HepG2 (cell line): ENCODE results near the gene PRR19. TPM values are rescaled to one million over a fixed set of nuclear protein-coding genes. Genes with fewer than 3 reads are reported as not detected.

Experiments used
- HHEX ChIP-seq: IDR thresholded peaks from 2 replicates; pipeline ENCODE4 v1.6.1; 2016; ENCODE audit warnings: control low read depth
- HNRNPL ChIP-seq: fragments of 200-400 bp; formaldehyde crosslinking; IDR thresholded peaks from 2 replicates; pipeline ENCODE4 v1.6.1; 2017; ENCODE audit warnings: mild to moderate bottlenecking, low read depth, low read length
- NCOA5 ChIP-seq: sonication (generic); formaldehyde crosslinking; IDR thresholded peaks from 2 replicates; pipeline ENCODE4 v1.4.0; 2020; ENCODE audit warnings: missing genetic modification reagents
- PAF1 ChIP-seq: IDR thresholded peaks from 2 replicates; pipeline ENCODE4 v1.6.1; 2016; ENCODE audit warnings: missing genetic modification reagents, missing compliant biosample characterization
- RBFOX2 ChIP-seq: fragments of 200-400 bp; formaldehyde crosslinking; IDR thresholded peaks from 2 replicates; pipeline ENCODE4 v1.6.1; 2017; ENCODE audit warnings: low read depth, mild to moderate bottlenecking, low read length
- THYN1 ChIP-seq: sonication (generic); formaldehyde crosslinking; IDR thresholded peaks from 2 replicates; pipeline ENCODE4 v1.8.1; 2023; ENCODE audit warnings: low read depth, mild to moderate bottlenecking, moderate library complexity, missing genetic modification reagents, borderline replicate concordance
- XRCC5 ChIP-seq: fragments of 200-400 bp; formaldehyde crosslinking; optimal IDR thresholded peaks from 2 replicates; pipeline ENCODE3; 2017; ENCODE audit warnings: mild to moderate bottlenecking, low read length
- ZBTB38 ChIP-seq: sonication (generic); formaldehyde crosslinking; IDR thresholded peaks from 2 replicates; pipeline ENCODE4 v1.5.1; 2020; ENCODE audit warnings: mild to moderate bottlenecking, missing genetic modification reagents
- ZMAT5 ChIP-seq: sonication (generic); formaldehyde crosslinking; IDR thresholded peaks from 2 replicates; pipeline ENCODE4 v1.5.0; 2020; ENCODE audit warnings: mild to moderate bottlenecking, low read depth, missing genetic modification reagents, borderline replicate concordance
- ZNF253 ChIP-seq: sonication (generic); formaldehyde crosslinking; IDR thresholded peaks from 2 replicates; pipeline ENCODE4 v1.8.0; 2022; ENCODE audit warnings: mild to moderate bottlenecking, missing genetic modification reagents, borderline replicate concordance
- ZNF329 ChIP-seq: sonication (generic); formaldehyde crosslinking; IDR thresholded peaks from 2 replicates; pipeline ENCODE4 v1.9.0; 2021; ENCODE audit warnings: low read depth, mild to moderate bottlenecking, missing genetic modification reagents
- ZNF672 ChIP-seq: sonication (generic); formaldehyde crosslinking; IDR thresholded peaks from 2 replicates; pipeline ENCODE4 v1.8.1; 2022; ENCODE audit warnings: missing genetic modification reagents
- ZNF687 ChIP-seq: sonication (generic); formaldehyde crosslinking; IDR thresholded peaks from 2 replicates; pipeline ENCODE4 v1.5.1; 2020; ENCODE audit warnings: mild to moderate bottlenecking, missing genetic modification reagents, moderate library complexity
- polyA plus RNA-seq, 8 experiments: library from polyadenylated mRNA; depleted of rRNA in 3 of 8; stranded (reverse) in 7 of 8; unstranded in 1 of 8; fragments of >200 nt; fragmentation: Illumina TruSeq in 4 of 8; extraction: Trizol in 4 of 8; gene quantifications; 2 replicates each; pipeline versions ENCODE4 v1.2.1 to v1.2.3, GENCODE V29; 2011 to 2016; ENCODE audit warnings: low read depth in 4 of 8, missing spikeins in 1 of 8, mixed read lengths in 1 of 8; ENCODE audit not compliant: insufficient read depth in 1 of 8
- total RNA-seq, 5 experiments: library from RNA; depleted of rRNA; stranded (reverse); fragments of >200 nt; fragmentation: Illumina TruSeq; extraction: Trizol; gene quantifications; 2 replicates each; pipeline ENCODE4 v1.2.3, GENCODE V29; 2016; ENCODE audit warnings: low read depth in 1 of 5
- TF ChIP-seq, protein P1 (sequence below): sonication (generic); formaldehyde crosslinking; IDR thresholded peaks from 2 replicates; pipeline ENCODE4 v1.5.0; 2020; ENCODE audit warnings: mild to moderate bottlenecking, missing genetic modification reagents, moderate library complexity
- TF ChIP-seq, protein P2 (sequence below): sonication (generic); formaldehyde crosslinking; IDR thresholded peaks from 2 replicates; pipeline ENCODE4 v1.9.0; 2021; ENCODE audit warnings: missing genetic modification reagents, borderline replicate concordance

Gene PRR19
- total and polyA plus RNA-seq, 2 of the 13 experiments (the other 11 are each of a cell fraction or from before 2014, with no cell fraction given): 0.21 to 0.33 TPM

GRCh38 chr19:42277821-42278451, 24.0 kb upstream of the PRR19 start (continued):
- peak; percentile 31; the same call in 1 of the 2 replicates for TF ChIP-seq ZNF687 (CRISPR knock-in tag)
- peak; percentile 38; the same call in 1 of the 2 replicates for TF ChIP-seq RBFOX2
- TF ChIP-seq, protein P1, sequence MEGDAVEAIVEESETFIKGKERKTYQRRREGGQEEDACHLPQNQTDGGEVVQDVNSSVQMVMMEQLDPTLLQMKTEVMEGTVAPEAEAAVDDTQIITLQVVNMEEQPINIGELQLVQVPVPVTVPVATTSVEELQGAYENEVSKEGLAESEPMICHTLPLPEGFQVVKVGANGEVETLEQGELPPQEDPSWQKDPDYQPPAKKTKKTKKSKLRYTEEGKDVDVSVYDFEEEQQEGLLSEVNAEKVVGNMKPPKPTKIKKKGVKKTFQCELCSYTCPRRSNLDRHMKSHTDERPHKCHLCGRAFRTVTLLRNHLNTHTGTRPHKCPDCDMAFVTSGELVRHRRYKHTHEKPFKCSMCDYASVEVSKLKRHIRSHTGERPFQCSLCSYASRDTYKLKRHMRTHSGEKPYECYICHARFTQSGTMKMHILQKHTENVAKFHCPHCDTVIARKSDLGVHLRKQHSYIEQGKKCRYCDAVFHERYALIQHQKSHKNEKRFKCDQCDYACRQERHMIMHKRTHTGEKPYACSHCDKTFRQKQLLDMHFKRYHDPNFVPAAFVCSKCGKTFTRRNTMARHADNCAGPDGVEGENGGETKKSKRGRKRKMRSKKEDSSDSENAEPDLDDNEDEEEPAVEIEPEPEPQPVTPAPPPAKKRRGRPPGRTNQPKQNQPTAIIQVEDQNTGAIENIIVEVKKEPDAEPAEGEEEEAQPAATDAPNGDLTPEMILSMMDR (CRISPR knock-in tag): 0 out of 2 replicates have a peak, but pooled peaks have one; percentile 11
- TF ChIP-seq THYN1: no peak
- TF ChIP-seq, protein P2, sequence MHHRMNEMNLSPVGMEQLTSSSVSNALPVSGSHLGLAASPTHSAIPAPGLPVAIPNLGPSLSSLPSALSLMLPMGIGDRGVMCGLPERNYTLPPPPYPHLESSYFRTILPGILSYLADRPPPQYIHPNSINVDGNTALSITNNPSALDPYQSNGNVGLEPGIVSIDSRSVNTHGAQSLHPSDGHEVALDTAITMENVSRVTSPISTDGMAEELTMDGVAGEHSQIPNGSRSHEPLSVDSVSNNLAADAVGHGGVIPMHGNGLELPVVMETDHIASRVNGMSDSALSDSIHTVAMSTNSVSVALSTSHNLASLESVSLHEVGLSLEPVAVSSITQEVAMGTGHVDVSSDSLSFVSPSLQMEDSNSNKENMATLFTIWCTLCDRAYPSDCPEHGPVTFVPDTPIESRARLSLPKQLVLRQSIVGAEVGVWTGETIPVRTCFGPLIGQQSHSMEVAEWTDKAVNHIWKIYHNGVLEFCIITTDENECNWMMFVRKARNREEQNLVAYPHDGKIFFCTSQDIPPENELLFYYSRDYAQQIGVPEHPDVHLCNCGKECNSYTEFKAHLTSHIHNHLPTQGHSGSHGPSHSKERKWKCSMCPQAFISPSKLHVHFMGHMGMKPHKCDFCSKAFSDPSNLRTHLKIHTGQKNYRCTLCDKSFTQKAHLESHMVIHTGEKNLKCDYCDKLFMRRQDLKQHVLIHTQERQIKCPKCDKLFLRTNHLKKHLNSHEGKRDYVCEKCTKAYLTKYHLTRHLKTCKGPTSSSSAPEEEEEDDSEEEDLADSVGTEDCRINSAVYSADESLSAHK (CRISPR knock-in tag): no peak
- TF ChIP-seq ZNF329 (CRISPR knock-in tag): no peak
- no peak for TF ChIP-seq ZNF253
- no peak for TF ChIP-seq ZMAT5 (CRISPR knock-in tag)
- no peak for TF ChIP-seq NCOA5
- no peak for TF ChIP-seq ZNF672 (CRISPR knock-in tag)
- TF ChIP-seq PAF1: no peak
- TF ChIP-seq XRCC5: no peak
- peak; percentile 61 for TF ChIP-seq ZBTB38 (CRISPR knock-in tag)
- TF ChIP-seq HHEX: no peak
- TF ChIP-seq HNRNPL: peak; percentile 57; the same call in 1 of the 2 replicates
